K562 (cell line): ENCODE measurements around the gene PRKAA2.
"Not testable (repeated sequence)": the region's sequence is repeated elsewhere in the genome, so short reads cannot be mapped to it uniquely, and the experiment has no call there.

Experiments
- ARHGAP35 ChIP-seq: fragments of 450-650 bp; IDR thresholded peaks from 2 replicates; pipeline ENCODE4 v1.6.1; 2018; ENCODE audit not compliant: partially characterized antibody
- EGR1 ChIP-seq: fragments of 450-650 bp; conservative IDR thresholded peaks from 2 replicates; pipeline ENCODE4 v1.6.1; 2017; ENCODE audit warnings: mild to moderate bottlenecking
- EHMT2 ChIP-seq: fragments of 450-650 bp; IDR thresholded peaks from 2 replicates; pipeline ENCODE4 v1.6.1; 2018; ENCODE audit warnings: antibody characterized with exemption
- EP300 ChIP-seq: IDR thresholded peaks from 2 replicates; pipeline ENCODE4 v1.6.1; 2012; ENCODE audit warnings: low read length, improper control_type of control experiment
- IRF1 ChIP-seq: sonication (generic); formaldehyde crosslinking; IDR thresholded peaks from 2 replicates; pipeline ENCODE4 v1.8.0; 2022; ENCODE audit warnings: missing genetic modification reagents, mild to moderate bottlenecking, borderline replicate concordance
- PTTG1 ChIP-seq: fragments of 450-650 bp; IDR thresholded peaks from 2 replicates; pipeline ENCODE4 v1.6.1; 2016; ENCODE audit warnings: low read depth, mild to moderate bottlenecking, missing genetic modification characterization, missing compliant biosample characterization
- SMAD1 ChIP-seq: fragments of 150-350 bp; IDR thresholded peaks from 2 replicates; pipeline ENCODE4 v1.6.1; 2014; ENCODE audit warnings: low read length, low read depth; ENCODE audit not compliant: partially characterized antibody

DNA sequence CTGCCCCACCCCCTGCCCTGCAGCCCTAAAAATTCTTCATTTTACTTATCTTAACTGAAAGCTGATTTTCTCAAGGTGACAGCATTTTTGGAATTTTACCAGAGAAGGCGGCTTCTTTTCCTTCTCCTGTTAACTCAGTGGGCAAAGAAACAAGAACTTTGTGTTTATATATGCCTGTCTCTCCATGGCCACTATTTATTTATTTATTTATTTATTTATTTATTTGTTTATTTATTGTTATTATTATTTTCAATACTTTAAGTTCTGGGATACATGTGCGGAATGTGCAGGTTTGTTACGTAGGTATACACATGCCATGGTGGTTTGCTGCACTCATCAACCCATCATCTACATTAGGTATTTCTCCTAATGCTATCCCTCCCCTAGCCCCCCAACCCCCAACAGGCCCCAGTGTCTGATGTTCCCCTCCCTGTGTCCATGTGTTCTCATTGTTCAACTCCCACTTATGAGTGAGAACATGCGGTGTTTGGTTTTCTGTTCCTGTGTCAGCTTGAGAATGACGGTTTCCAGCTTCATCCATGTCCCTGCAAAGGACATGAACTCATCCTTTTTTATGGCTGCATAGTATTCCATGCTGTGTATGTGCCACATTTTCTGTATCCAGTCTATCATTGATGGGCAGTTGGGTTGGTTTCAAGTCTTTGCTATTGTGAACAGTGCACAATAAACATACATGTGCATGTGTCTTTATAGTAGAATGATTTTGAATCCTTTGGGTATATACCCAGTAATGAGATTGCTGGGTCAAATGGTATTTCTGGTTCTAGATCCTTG is 49.5 kb upstream of the PRKAA2 start:
- TF ChIP-seq SMAD1; IRF1 (CRISPR knock-in tag); EGR1; PTTG1 (tag); ARHGAP35; EP300; EHMT2: not testable (repeated sequence)
